B cell (primary cell): ENCODE results near the gene UTP11.

Source experiments
- EZH2 ChIP-seq: IDR thresholded peaks from 2 replicates; pipeline ENCODE4 v1.6.1; 2012; ENCODE audit warnings: borderline replicate concordance, low read depth, mild to moderate bottlenecking, moderate library complexity, low read length; ENCODE audit not compliant: insufficient read depth, poor library complexity, severe bottlenecking
- TF ChIP-seq, protein P1 (sequence below): fragments of 200-600 bp; IDR thresholded peaks from one replicate; pipeline ENCODE4 v1.8.0; 2022; ENCODE audit warnings: antibody characterized with exemption, mild to moderate bottlenecking

GRCh38 chr1:38073534-38074301 lies 61.2 kb downstream of the UTP11 start:
- TF ChIP-seq, protein P1, sequence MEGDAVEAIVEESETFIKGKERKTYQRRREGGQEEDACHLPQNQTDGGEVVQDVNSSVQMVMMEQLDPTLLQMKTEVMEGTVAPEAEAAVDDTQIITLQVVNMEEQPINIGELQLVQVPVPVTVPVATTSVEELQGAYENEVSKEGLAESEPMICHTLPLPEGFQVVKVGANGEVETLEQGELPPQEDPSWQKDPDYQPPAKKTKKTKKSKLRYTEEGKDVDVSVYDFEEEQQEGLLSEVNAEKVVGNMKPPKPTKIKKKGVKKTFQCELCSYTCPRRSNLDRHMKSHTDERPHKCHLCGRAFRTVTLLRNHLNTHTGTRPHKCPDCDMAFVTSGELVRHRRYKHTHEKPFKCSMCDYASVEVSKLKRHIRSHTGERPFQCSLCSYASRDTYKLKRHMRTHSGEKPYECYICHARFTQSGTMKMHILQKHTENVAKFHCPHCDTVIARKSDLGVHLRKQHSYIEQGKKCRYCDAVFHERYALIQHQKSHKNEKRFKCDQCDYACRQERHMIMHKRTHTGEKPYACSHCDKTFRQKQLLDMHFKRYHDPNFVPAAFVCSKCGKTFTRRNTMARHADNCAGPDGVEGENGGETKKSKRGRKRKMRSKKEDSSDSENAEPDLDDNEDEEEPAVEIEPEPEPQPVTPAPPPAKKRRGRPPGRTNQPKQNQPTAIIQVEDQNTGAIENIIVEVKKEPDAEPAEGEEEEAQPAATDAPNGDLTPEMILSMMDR, result no peak
- no peak for TF ChIP-seq EZH2
